ENCODE data around the gene DOCK11. TPM values are rescaled to one million over a fixed set of nuclear protein-coding genes. Genes with fewer than 3 reads are reported as not detected.
"Not testable (repeated sequence)": the region's sequence is repeated elsewhere in the genome, so short reads cannot be mapped to it uniquely, and the experiment has no call there.

DOCK11 gene
- polyA plus RNA-seq, 1 of the 3 experiments (the other 2 are of a cell fraction): 34.8 TPM

GRCh38 chrX:118706681-118707080 lies 211.1 kb downstream of the DOCK11 start:
- no peak overlapping the region for H2AFZ ChIP-seq (ENCODE audit: low read depth)
- no peak overlapping the region for H3K4me2 ChIP-seq
- no peaks in the 10 kb centered on the region for H3K4me1 ChIP-seq (ENCODE audit: control insufficient read depth in 1 of 2, insufficient read depth in 2 of 2, low read depth in 1 of 2, low read length in 1 of 2)
- no peaks in the 10 kb centered on the region for H3K9me2 ChIP-seq
- H3K36me3 ChIP-seq (replicated peaks in 1 of 2; ENCODE audit: control insufficient read depth in 1 of 2, insufficient read depth in 2 of 2, low read length in 1 of 2): no peaks in the 10 kb centered on the region
- H3K27ac ChIP-seq (ENCODE audit: low read depth in 2 of 2, low read length in 1 of 2): no peak overlapping the region
- H3K4me3 ChIP-seq (ENCODE audit: low read depth in 2 of 2, low read length in 1 of 2): no peak overlapping the region
- H4K20me1 ChIP-seq (ENCODE audit: insufficient read depth): no peaks in the 10 kb centered on the region
- H3K79me2 ChIP-seq (ENCODE audit: insufficient read depth): no peaks in the 10 kb centered on the region
- no peaks in the 10 kb centered on the region for H3K9me3 ChIP-seq
- TF ChIP-seq SMC3 (IDR thresholded peaks at IDR 0.05; ENCODE audit: low read depth, low read length): no peak
- TF ChIP-seq YY1 (IDR thresholded peaks at IDR 0.05; ENCODE audit: low read depth): no peak
- no peak overlapping the region for H3K9ac ChIP-seq
- ChIA-PET CTCF (no interaction called here), POLR2A (no interaction called here)
- no peaks in the 10 kb centered on the region for H3F3A ChIP-seq (replicated peaks; ENCODE audit: insufficient read depth)
- 53% methylated on average over 4 of the region's 4 CpGs for WGBS (ENCODE audit: low lambda C conversion rate)
- DNase-seq: no peak
- no peaks in the 10 kb centered on the region for H3K27me3 ChIP-seq (ENCODE audit: insufficient read depth)

DNA sequence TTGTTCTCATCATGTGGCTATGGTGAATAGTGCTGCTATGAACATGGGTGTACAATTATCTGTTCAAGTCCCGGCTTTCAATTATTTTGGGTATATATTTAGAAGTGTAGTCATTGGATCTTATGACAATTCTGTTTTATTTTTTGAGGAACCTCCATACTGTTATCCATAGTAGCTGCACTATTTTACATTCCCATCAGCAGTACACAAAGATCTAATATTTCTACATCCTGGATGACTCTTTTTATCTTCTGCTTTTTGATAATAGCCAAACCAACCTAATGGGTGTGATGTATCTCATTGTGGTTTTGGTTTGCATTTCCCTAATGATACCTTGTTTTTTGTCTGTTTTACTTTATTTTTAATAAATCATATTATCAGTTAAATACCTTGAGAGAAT lies 218.9 kb downstream of the DOCK11 start:
- no peak overlapping the region for H2AFZ ChIP-seq (ENCODE audit: low read depth)
- H3F3A ChIP-seq (replicated peaks; ENCODE audit: insufficient read depth): no peaks in the 10 kb centered on the region
- no peak overlapping the region for H3K4me2 ChIP-seq
- H3K4me1 ChIP-seq (ENCODE audit: control insufficient read depth in 1 of 2, insufficient read depth in 2 of 2, low read depth in 1 of 2, low read length in 1 of 2): no peaks in the 10 kb centered on the region
- no peaks in the 10 kb centered on the region for H3K9me3 ChIP-seq
- no peak overlapping the region for H3K9ac ChIP-seq
- 67% methylated on average over 1 of the region's 1 CpG for WGBS (ENCODE audit: low lambda C conversion rate)
- TF ChIP-seq RAD21 (IDR thresholded peaks at IDR 0.05; ENCODE audit: low read length) (no peak), FOXM1 (IDR thresholded peaks at IDR 0.05; ENCODE audit: low read depth) (no peak), RFX5 (IDR thresholded peaks at IDR 0.05; ENCODE audit: low read length) (no peak), IRF3 (IDR thresholded peaks at IDR 0.05; ENCODE audit: low read depth, low read length) (no peak), TCF12 (IDR thresholded peaks at IDR 0.05) (no peak), NRF1 (IDR thresholded peaks at IDR 0.05; ENCODE audit: low read depth, low read length) (no peak), MAX (IDR thresholded peaks at IDR 0.05; ENCODE audit: low read depth) (no peak), GABPA (IDR thresholded peaks at IDR 0.05; ENCODE audit: low read depth) (no peak), YY1 (IDR thresholded peaks at IDR 0.05; ENCODE audit: low read depth) (no peak), SIN3A (IDR thresholded peaks at IDR 0.05; ENCODE audit: borderline replicate concordance, low read depth, low read length) (no peak), NFIC (IDR thresholded peaks at IDR 0.05; ENCODE audit: borderline replicate concordance) (no peak)
- TF ChIP-seq, protein P1, sequence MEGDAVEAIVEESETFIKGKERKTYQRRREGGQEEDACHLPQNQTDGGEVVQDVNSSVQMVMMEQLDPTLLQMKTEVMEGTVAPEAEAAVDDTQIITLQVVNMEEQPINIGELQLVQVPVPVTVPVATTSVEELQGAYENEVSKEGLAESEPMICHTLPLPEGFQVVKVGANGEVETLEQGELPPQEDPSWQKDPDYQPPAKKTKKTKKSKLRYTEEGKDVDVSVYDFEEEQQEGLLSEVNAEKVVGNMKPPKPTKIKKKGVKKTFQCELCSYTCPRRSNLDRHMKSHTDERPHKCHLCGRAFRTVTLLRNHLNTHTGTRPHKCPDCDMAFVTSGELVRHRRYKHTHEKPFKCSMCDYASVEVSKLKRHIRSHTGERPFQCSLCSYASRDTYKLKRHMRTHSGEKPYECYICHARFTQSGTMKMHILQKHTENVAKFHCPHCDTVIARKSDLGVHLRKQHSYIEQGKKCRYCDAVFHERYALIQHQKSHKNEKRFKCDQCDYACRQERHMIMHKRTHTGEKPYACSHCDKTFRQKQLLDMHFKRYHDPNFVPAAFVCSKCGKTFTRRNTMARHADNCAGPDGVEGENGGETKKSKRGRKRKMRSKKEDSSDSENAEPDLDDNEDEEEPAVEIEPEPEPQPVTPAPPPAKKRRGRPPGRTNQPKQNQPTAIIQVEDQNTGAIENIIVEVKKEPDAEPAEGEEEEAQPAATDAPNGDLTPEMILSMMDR (IDR thresholded peaks at IDR 0.05): no peak
- TF ChIP-seq, protein P2, sequence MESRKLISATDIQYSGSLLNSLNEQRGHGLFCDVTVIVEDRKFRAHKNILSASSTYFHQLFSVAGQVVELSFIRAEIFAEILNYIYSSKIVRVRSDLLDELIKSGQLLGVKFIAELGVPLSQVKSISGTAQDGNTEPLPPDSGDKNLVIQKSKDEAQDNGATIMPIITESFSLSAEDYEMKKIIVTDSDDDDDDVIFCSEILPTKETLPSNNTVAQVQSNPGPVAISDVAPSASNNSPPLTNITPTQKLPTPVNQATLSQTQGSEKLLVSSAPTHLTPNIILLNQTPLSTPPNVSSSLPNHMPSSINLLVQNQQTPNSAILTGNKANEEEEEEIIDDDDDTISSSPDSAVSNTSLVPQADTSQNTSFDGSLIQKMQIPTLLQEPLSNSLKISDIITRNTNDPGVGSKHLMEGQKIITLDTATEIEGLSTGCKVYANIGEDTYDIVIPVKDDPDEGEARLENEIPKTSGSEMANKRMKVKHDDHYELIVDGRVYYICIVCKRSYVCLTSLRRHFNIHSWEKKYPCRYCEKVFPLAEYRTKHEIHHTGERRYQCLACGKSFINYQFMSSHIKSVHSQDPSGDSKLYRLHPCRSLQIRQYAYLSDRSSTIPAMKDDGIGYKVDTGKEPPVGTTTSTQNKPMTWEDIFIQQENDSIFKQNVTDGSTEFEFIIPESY (IDR thresholded peaks at IDR 0.05; ENCODE audit: borderline replicate concordance, low read depth): no peak
- H3K9me2 ChIP-seq: no peaks in the 10 kb centered on the region
- no peaks in the 10 kb centered on the region; the same call in 1 of the 2 replicates for H3K27me3 ChIP-seq (ENCODE audit: insufficient read depth)
- DNase-seq: no peak
- ChIA-PET POLR2A (no interaction called here), CTCF (no interaction called here)
- no peaks in the 10 kb centered on the region for H4K20me1 ChIP-seq (ENCODE audit: insufficient read depth)
- no peaks in the 10 kb centered on the region for H3K36me3 ChIP-seq (replicated peaks in 1 of 2; ENCODE audit: control insufficient read depth in 1 of 2, insufficient read depth in 2 of 2, low read length in 1 of 2)
- H3K4me3 ChIP-seq (ENCODE audit: low read depth in 2 of 2, low read length in 1 of 2): no peak overlapping the region
- no peak overlapping the region for H3K27ac ChIP-seq (ENCODE audit: low read depth in 2 of 2, low read length in 1 of 2)
- H3K79me2 ChIP-seq (ENCODE audit: insufficient read depth): no peaks in the 10 kb centered on the region

GRCh38 chrX:118715917-118716316 lies 220.3 kb downstream of the DOCK11 start:
- POLR2A ChIA-PET; H3K4me2 ChIP-seq; H3F3A ChIP-seq (replicated peaks; ENCODE audit: insufficient read depth); DNase-seq; H3K27ac ChIP-seq (ENCODE audit: low read depth in 2 of 2, low read length in 1 of 2); H3K9me3 ChIP-seq; H4K20me1 ChIP-seq (ENCODE audit: insufficient read depth); H3K27me3 ChIP-seq (ENCODE audit: insufficient read depth); H3K4me3 ChIP-seq (ENCODE audit: low read depth in 2 of 2, low read length in 1 of 2); H3K9ac ChIP-seq; H3K36me3 ChIP-seq (replicated peaks in 1 of 2; ENCODE audit: control insufficient read depth in 1 of 2, insufficient read depth in 2 of 2, low read length in 1 of 2); H2AFZ ChIP-seq (ENCODE audit: low read depth); H3K9me2 ChIP-seq; H3K4me1 ChIP-seq (ENCODE audit: control insufficient read depth in 1 of 2, insufficient read depth in 2 of 2, low read depth in 1 of 2, low read length in 1 of 2); H3K79me2 ChIP-seq (ENCODE audit: insufficient read depth): not testable (repeated sequence)
- 66% methylated on average over 14 of the region's 14 CpGs for WGBS (ENCODE audit: low lambda C conversion rate)
- CTCF ChIA-PET: interaction anchor here (1.1 kb wide), 1 partner anchor 12 kb away, joined by 4 read pairs; the partner anchor contains the start of gene IL13RA1

- 40% methylated on average over 1 of the region's 28 CpGs for WGBS (ENCODE audit: low lambda C conversion rate)
- H3F3A ChIP-seq (replicated peaks; ENCODE audit: insufficient read depth); H3K9me2 ChIP-seq; H3K4me3 ChIP-seq (ENCODE audit: low read depth in 2 of 2, low read length in 1 of 2); H3K4me1 ChIP-seq (ENCODE audit: control insufficient read depth in 1 of 2, insufficient read depth in 2 of 2, low read depth in 1 of 2, low read length in 1 of 2); H4K20me1 ChIP-seq (ENCODE audit: insufficient read depth); H3K36me3 ChIP-seq (replicated peaks in 1 of 2; ENCODE audit: control insufficient read depth in 1 of 2, insufficient read depth in 2 of 2, low read length in 1 of 2); H3K79me2 ChIP-seq (ENCODE audit: insufficient read depth); H3K27me3 ChIP-seq (ENCODE audit: insufficient read depth); H3K9me3 ChIP-seq; H3K4me2 ChIP-seq; DNase-seq; H3K9ac ChIP-seq; H2AFZ ChIP-seq (ENCODE audit: low read depth); H3K27ac ChIP-seq (ENCODE audit: low read depth in 2 of 2, low read length in 1 of 2); POLR2A ChIA-PET: not testable (repeated sequence)
- CTCF ChIA-PET: interaction anchor here (1.0 to 1.1 kb wide), 2 partner anchors 9 to 11 kb away, joined by 3 to 4 read pairs; partner anchors contain the start of gene IL13RA1
Observed at GRCh38 chrX:118716833-118717232, 221.2 kb downstream of the DOCK11 start.
